Osteoblast (primary cell): ENCODE results near the gene CD79A. TPM values are rescaled to one million over a fixed set of nuclear protein-coding genes. Genes with fewer than 3 reads are reported as not detected.
"Not testable (repeated sequence)": the region's sequence is repeated elsewhere in the genome, so short reads cannot be mapped to it uniquely, and the experiment has no call there.

Experiments used
- DNase-seq: peaks from one replicate; pipeline ENCODE4 v3.0.0; 2011; ENCODE audit warnings: low spot score, mixed read lengths; ENCODE audit not compliant: insufficient read length; ENCODE audit errors: missing footprints
- H2AFZ ChIP-seq: 2 replicates; pipeline ENCODE4 v1.6.0; 2011; ENCODE audit warnings: mild to moderate bottlenecking, low read length
- H3K27ac ChIP-seq: 2 replicates; pipeline ENCODE4 v1.5.1; 2011; ENCODE audit warnings: mild to moderate bottlenecking, low read depth, low read length, moderate library complexity
- H3K27me3 ChIP-seq: 2 replicates; pipeline ENCODE4 v1.6.0; 2012; ENCODE audit warnings: mild to moderate bottlenecking, control low read depth, inconsistent platforms, low read length, moderate library complexity; ENCODE audit not compliant: insufficient read depth
- H3K36me3 ChIP-seq: 2 replicates; pipeline ENCODE4 v1.5.1; 2011; ENCODE audit warnings: mild to moderate bottlenecking, low read length, control low read depth, moderate library complexity; ENCODE audit not compliant: insufficient read depth
- H3K4me1 ChIP-seq: 2 replicates; pipeline ENCODE4 v1.5.1; 2011; ENCODE audit warnings: mild to moderate bottlenecking, low read length, control low read depth, moderate library complexity; ENCODE audit not compliant: insufficient read depth
- H3K4me2 ChIP-seq: 2 replicates; pipeline ENCODE4 v1.6.0; 2011; ENCODE audit warnings: mild to moderate bottlenecking, low read length; ENCODE audit not compliant: insufficient read depth
- H3K4me3 ChIP-seq: fragments of 200-600 bp; sonication (generic); 3 replicates; pipeline ENCODE4 v1.5.1; 2012; ENCODE audit warnings: mild to moderate bottlenecking, low read length, inconsistent platforms; ENCODE audit not compliant: insufficient read depth
- H3K79me2 ChIP-seq: 2 replicates; pipeline ENCODE4 v1.6.0; 2012; ENCODE audit warnings: mild to moderate bottlenecking, low read length, control low read depth, inconsistent platforms; ENCODE audit not compliant: insufficient read depth
- H3K9me3 ChIP-seq: 2 replicates; pipeline ENCODE4 v1.5.1; 2011; ENCODE audit warnings: low read depth, low read length, control low read depth
- H4K20me1 ChIP-seq: 2 replicates; pipeline ENCODE4 v1.6.0; 2012; ENCODE audit warnings: mild to moderate bottlenecking, low read length, control low read depth; ENCODE audit not compliant: insufficient read depth
- total RNA-seq: library from RNA; depleted of rRNA; stranded (reverse); fragments of >200 nt; gene quantifications from 2 replicates; pipeline ENCODE4 v1.2.3, GENCODE V29; 2012
- TF ChIP-seq, protein P1 (sequence below): IDR thresholded peaks from 2 replicates; pipeline ENCODE4 v1.5.1; 2011; ENCODE audit warnings: mild to moderate bottlenecking, low read depth, low read length, moderate library complexity; ENCODE audit errors: extremely low read depth

Gene CD79A
- total RNA-seq, 1 donor, result 0.36 TPM

DNA sequence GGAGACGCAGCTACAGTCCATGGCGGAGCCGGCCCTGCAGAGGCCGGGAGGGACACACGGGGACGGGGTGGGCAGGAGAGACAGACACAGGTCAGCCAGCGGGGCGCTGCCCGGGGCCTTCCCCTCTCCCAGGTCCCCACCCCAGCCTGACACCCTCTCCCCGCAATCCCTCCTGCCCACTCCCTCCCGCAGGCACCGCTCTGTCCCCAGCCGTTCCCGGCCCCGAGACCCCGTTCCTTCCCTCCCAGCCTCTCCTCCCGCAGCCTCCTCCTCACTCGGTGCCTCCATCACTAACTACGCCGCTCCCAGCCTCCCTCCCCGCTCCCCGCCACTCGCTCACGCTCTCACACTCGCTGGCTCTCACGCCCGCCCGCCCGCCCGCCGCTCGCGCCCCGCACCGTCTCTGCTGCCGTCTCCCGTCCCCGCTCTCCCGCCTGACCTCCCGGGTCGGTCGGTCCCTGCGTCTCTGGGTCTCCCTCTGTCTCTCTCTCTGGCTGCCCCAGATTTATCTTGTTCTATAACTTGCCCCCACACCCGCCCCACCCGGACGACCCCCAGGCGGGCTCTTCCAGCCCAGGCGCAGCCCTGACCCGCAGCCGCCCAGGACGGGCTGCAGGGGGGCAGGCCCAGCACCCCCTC lies 35.9 kb downstream of the CD79A start:
- H3K4me2 ChIP-seq, result no peak overlapping the region
- H3K27me3 ChIP-seq, result peaks cover 59% of the 10 kb centered on the region
- H4K20me1 ChIP-seq, result peaks cover 22% of the 10 kb centered on the region
- no peak overlapping the region for H3K27ac ChIP-seq
- H3K4me3 ChIP-seq, result no peak overlapping the region
- peak; percentile 91 for DNase-seq
- no peaks in the 10 kb centered on the region for H3K36me3 ChIP-seq
- no peaks in the 10 kb centered on the region for H3K79me2 ChIP-seq
- no peak overlapping the region for H2AFZ ChIP-seq
- H3K9me3 ChIP-seq, result no peaks in the 10 kb centered on the region
- H3K4me1 ChIP-seq, result no peaks in the 10 kb centered on the region
- TF ChIP-seq, protein P1, sequence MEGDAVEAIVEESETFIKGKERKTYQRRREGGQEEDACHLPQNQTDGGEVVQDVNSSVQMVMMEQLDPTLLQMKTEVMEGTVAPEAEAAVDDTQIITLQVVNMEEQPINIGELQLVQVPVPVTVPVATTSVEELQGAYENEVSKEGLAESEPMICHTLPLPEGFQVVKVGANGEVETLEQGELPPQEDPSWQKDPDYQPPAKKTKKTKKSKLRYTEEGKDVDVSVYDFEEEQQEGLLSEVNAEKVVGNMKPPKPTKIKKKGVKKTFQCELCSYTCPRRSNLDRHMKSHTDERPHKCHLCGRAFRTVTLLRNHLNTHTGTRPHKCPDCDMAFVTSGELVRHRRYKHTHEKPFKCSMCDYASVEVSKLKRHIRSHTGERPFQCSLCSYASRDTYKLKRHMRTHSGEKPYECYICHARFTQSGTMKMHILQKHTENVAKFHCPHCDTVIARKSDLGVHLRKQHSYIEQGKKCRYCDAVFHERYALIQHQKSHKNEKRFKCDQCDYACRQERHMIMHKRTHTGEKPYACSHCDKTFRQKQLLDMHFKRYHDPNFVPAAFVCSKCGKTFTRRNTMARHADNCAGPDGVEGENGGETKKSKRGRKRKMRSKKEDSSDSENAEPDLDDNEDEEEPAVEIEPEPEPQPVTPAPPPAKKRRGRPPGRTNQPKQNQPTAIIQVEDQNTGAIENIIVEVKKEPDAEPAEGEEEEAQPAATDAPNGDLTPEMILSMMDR, result no peak

DNA sequence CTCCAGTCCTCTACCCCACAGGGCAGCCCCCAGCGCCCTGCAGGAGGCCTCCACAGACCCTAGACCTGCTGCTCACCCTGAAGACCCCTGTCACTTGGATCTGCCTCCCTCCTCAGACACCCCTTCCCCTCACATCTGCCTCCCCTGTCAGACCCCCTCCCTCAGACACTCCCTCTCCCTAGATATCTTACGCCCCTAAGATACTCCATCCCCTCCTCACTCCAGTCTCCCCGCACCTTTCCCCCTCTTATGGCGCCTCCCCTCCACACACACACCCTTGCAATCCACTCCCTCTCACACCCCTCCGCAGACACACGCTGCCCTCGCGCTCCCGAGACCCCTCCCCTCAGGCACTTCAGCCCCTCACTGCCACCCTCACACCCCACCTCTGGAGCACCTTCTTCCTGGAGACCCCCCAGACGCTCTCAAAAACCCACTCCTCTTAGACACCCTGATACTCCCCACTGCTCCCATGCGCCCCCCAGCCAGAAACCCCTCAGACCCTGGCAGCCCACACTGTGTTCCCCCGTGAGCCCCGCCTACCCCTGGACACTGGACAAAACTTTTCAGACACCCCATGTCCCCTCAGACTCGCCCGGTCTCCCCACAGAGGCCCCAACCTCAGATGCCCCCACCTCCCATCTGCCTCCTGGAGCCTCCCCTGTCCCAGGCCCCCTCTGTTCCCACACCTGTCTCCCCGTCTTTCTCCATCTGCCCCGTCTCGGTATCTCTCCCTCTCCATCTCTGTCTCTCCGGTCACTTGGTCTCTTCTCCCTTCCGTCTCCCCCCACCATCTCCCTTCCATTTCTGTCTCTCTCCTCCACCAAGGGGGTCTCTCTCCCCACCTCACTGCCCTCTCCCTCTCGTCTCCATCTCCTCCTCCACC lies 36.7 kb downstream of the CD79A start:
- H3K79me2 ChIP-seq, result no peaks in the 10 kb centered on the region
- no peaks in the 10 kb centered on the region for H3K4me1 ChIP-seq
- no peak overlapping the region for H3K4me3 ChIP-seq
- no peak for DNase-seq
- peaks cover 59% of the 10 kb centered on the region for H3K27me3 ChIP-seq
- no peak overlapping the region for H2AFZ ChIP-seq
- H3K36me3 ChIP-seq, result no peaks in the 10 kb centered on the region
- H3K27ac ChIP-seq, result no peak overlapping the region
- TF ChIP-seq, protein P1, result no peak
- H3K9me3 ChIP-seq, result no peaks in the 10 kb centered on the region
- no peak overlapping the region for H3K4me2 ChIP-seq
- peaks cover 22% of the 10 kb centered on the region for H4K20me1 ChIP-seq

DNA sequence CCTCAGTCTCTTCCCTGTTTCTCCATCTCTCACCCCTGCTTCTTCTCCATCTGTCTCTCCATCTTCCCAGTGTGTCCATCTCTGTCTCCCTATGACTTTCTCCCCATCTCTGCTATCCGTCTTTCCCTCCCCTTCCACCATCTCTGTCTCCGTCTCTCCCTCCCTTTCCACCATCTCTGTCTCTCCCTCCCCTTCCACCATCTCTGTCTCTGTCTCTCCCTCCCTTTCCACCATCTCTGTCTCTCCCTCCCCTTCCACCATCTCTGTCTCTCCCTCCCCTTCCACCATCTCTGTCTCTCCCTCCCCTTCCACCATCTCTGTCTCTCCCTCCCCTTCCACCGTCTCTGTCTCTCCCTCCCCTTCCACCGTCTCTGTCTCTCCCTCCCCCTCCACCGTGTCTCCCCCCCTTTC lies 37.4 kb downstream of the CD79A start:
- Histone ChIP-seq H4K20me1 (peaks cover 19% of the 10 kb centered on the region), H3K27me3 (peaks cover 61% of the 10 kb centered on the region)
- not testable (repeated sequence) for H3K27ac ChIP-seq, H3K4me2 ChIP-seq, H3K79me2 ChIP-seq, DNase-seq, H2AFZ ChIP-seq, H3K9me3 ChIP-seq, H3K4me1 ChIP-seq, H3K4me3 ChIP-seq, H3K36me3 ChIP-seq

DNA sequence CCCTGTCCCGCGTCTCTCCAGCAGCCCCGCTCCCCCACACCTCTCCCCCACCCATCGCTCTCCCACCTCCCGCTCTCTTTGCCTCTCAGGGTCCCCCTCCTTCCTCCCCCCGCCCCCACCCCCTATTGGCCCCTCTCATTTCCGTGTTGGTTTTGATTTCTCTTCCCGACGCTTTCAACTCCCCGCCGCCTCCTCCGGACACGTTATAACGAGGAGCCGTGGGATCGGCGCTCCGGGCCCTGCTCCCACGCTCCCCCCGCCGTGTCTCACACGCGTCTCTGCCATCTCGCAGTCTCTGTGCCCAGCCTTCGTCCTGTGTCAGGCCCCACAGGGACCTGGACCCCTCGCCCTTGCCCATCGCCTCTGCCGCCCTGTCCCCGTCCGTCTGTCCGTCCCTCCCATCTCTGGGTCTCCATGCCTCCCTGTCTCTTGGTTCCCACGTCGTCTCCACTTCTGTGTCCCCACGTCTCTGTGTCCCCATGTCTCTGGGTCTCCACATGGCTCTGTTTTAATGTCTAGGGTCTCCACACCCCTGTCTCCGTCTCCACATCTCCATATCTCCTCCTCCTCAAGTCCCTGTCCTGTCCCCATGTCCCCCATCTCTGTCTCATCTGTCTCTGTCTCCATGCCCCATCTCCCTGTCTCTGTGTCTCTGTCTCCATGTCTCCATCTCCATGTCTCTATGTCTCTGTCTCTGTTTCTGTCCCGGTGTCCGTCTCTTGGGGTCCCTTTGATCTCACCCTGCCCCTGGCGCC lies 38.1 kb downstream of the CD79A start:
- Histone ChIP-seq H3K79me2 (no peaks in the 10 kb centered on the region), H4K20me1 (peaks cover 12% of the 10 kb centered on the region), H3K27ac (no peak overlapping the region), H3K4me3 (no peak overlapping the region), H3K9me3 (no peaks in the 10 kb centered on the region), H3K4me2 (no peak overlapping the region), H3K27me3 (peaks cover 59% of the 10 kb centered on the region), H3K36me3 (no peaks in the 10 kb centered on the region), H2AFZ (no peak overlapping the region), H3K4me1 (no peaks in the 10 kb centered on the region)
- TF ChIP-seq, protein P1, result no peak
- no peak for DNase-seq
